Esophagus (tissue), 2 donors: ENCODE data around the gene C1R. TPM values are rescaled to one million over a fixed set of nuclear protein-coding genes. Genes with fewer than 3 reads are reported as not detected.
A peak's percentile ranks its signal among the peaks of the same experiment; 100 is the strongest.

Experiments
- H3K27ac ChIP-seq, 2 donors: one replicate each; pipeline ENCODE4 v1.5.1; 2013; ENCODE audit warnings: low read depth in 2 of 2, mild to moderate bottlenecking in 2 of 2, inconsistent platforms in 1 of 2, low read length in 1 of 2, moderate library complexity in 1 of 2
- H3K27me3 ChIP-seq, 2 donors: one replicate each; pipeline ENCODE4 v1.6.1; 2013; ENCODE audit warnings: low read length in 2 of 2, control low read depth in 1 of 2, mild to moderate bottlenecking in 1 of 2; ENCODE audit not compliant: insufficient read depth in 2 of 2, control insufficient read depth in 1 of 2
- H3K36me3 ChIP-seq, 2 donors: one replicate each; pipeline ENCODE4 v1.6.1; 2013; ENCODE audit warnings: low read length in 1 of 2; ENCODE audit not compliant: control insufficient read depth in 2 of 2, insufficient read depth in 2 of 2
- H3K4me1 ChIP-seq, 2 donors: one replicate each; pipeline ENCODE4 v1.6.1; 2013; ENCODE audit warnings: low read length in 1 of 2; ENCODE audit not compliant: control insufficient read depth in 2 of 2, insufficient read depth in 2 of 2
- H3K4me3 ChIP-seq, 2 donors: one replicate each; pipeline ENCODE4 v1.5.1; 2013; ENCODE audit warnings: low read length in 2 of 2, mild to moderate bottlenecking in 2 of 2, low read depth in 1 of 2, moderate library complexity in 1 of 2
- H3K9me3 ChIP-seq, 2 donors: one replicate each; pipeline ENCODE4 v1.6.1; 2013; ENCODE audit warnings: mild to moderate bottlenecking in 2 of 2, low read depth in 1 of 2, low read length in 1 of 2, moderate library complexity in 1 of 2; ENCODE audit not compliant: control insufficient read depth in 2 of 2, insufficient read depth in 1 of 2
- WGBS, 2 donors: extraction: QIAGEN DNeasy Blood & Tissue Kit; methylation state at CpG; one replicate each; pipeline ENCODE4 v1.1.7; 2013; 5-methylcytosine and 5-hydroxymethylcytosine counted together
- polyA plus RNA-seq, 2 donors: library from polyadenylated mRNA; stranded (reverse); fragments of 200-250 nt; gene quantifications; one replicate each; pipeline ENCODE4 v1.2.3, GENCODE V29; 2013
- donor health status: healthy with polysubstance abuse.
- donor health status: Bipolar disorder and iron deficiency.

C1R gene
- polyA plus RNA-seq, 2 donors: 30.8 to 99.4 TPM

DNA sequence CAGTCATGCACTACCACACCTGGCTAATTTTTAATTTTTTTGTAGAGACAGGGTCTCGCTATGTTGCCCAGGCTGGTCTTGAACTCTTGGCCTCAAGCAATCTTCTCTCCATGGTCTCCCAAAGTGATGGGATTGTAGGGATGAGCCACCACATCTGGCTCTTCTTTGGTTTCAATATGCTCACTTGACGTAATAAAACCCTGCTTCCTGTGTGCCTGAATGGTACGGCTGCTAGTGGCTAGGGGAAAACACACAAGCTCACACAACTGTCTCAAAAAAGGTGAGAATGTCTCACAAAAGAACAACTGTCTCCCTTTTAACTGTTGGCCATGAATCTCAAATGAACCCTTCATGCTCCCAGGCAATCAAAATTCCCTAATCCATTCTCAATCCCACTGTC is 16.7 kb downstream of the C1R start:
- WGBS, 2 donors: 75 to 81% methylated on average over 3 of the region's 3 CpGs
- H3K4me1 ChIP-seq: peaks cover 0 to 2% of the 10 kb centered on the region in 2 donors
- no peaks in the 10 kb centered on the region for H3K36me3 ChIP-seq
- H3K4me3 ChIP-seq: no peak overlapping the region
- no peaks in the 10 kb centered on the region for H3K27me3 ChIP-seq
- H3K9me3 ChIP-seq: no peaks in the 10 kb centered on the region
- H3K27ac ChIP-seq: no peak overlapping the region

GRCh38 chr12:7073946-7074345 is 18.3 kb downstream of the C1R start:
- Histone ChIP-seq H3K4me3 (no peak overlapping the region), H3K9me3 (no peaks in the 10 kb centered on the region), H3K27ac (no peak overlapping the region), H3K4me1 (no peaks in the 10 kb centered on the region), H3K27me3 (no peaks in the 10 kb centered on the region), H3K36me3 (no peaks in the 10 kb centered on the region)
- WGBS, 2 donors: 41 to 46% methylated on average over 1 of the region's 1 CpG

GRCh38 chr12:7072554-7072953 is 19.7 kb downstream of the C1R start:
- H3K4me3 ChIP-seq: no peak overlapping the region
- WGBS, 2 donors: 87 to 91% methylated on average over 6 of the region's 6 CpGs
- no peak overlapping the region for H3K27ac ChIP-seq
- H3K27me3 ChIP-seq: no peaks in the 10 kb centered on the region
- H3K36me3 ChIP-seq: no peaks in the 10 kb centered on the region
- no peaks in the 10 kb centered on the region for H3K9me3 ChIP-seq
- H3K4me1 ChIP-seq: peaks cover 0 to 3% of the 10 kb centered on the region in 2 donors

- Histone ChIP-seq H3K9me3 (no peaks in the 10 kb centered on the region), H3K36me3 (no peaks in the 10 kb centered on the region), H3K27me3 (no peaks in the 10 kb centered on the region), H3K4me1 (peaks cover 0 to 7% of the 10 kb centered on the region in 2 donors), H3K4me3 (no peak overlapping the region), H3K27ac (no peak overlapping the region)
- WGBS, 2 donors: 87 to 94% methylated on average over 6 of the region's 6 CpGs
These were observed 20.2 kb downstream of the C1R start for GRCh38 chr12:7072035-7072434.

- no peaks in the 10 kb centered on the region for H3K27me3 ChIP-seq
- WGBS, 2 donors: 83 to 89% methylated on average over 6 of the region's 6 CpGs
- H3K27ac ChIP-seq: peak overlapping the region in 1 of 2 donors; percentile 2
- H3K4me1 ChIP-seq: peaks cover 0 to 11% of the 10 kb centered on the region in 2 donors
- no peak overlapping the region for H3K4me3 ChIP-seq
- H3K36me3 ChIP-seq: no peaks in the 10 kb centered on the region
- H3K9me3 ChIP-seq: no peaks in the 10 kb centered on the region
These were observed 22.9 kb downstream of the C1R start for GRCh38 chr12:7069386-7069785.

GRCh38 chr12:7068994-7069346 is 23.3 kb downstream of the C1R start:
- H3K4me1 ChIP-seq: peaks cover 0 to 11% of the 10 kb centered on the region in 2 donors
- no peak overlapping the region for H3K27ac ChIP-seq
- no peaks in the 10 kb centered on the region for H3K27me3 ChIP-seq
- no peaks in the 10 kb centered on the region for H3K36me3 ChIP-seq
- WGBS, 2 donors: 38 to 48% methylated on average over 2 of the region's 2 CpGs
- no peak overlapping the region for H3K4me3 ChIP-seq
- no peaks in the 10 kb centered on the region for H3K9me3 ChIP-seq

GRCh38 chr12:7068240-7068993 is 23.8 kb downstream of the C1R start:
- Histone ChIP-seq H3K9me3 (no peaks in the 10 kb centered on the region), H3K4me3 (no peak overlapping the region), H3K4me1 (peaks cover 0 to 11% of the 10 kb centered on the region in 2 donors), H3K27ac (peak overlapping the region; percentile 14 to 42), H3K27me3 (no peaks in the 10 kb centered on the region), H3K36me3 (no peaks in the 10 kb centered on the region)
- WGBS, 2 donors: 53 to 54% methylated on average over 11 of the region's 11 CpGs

DNA sequence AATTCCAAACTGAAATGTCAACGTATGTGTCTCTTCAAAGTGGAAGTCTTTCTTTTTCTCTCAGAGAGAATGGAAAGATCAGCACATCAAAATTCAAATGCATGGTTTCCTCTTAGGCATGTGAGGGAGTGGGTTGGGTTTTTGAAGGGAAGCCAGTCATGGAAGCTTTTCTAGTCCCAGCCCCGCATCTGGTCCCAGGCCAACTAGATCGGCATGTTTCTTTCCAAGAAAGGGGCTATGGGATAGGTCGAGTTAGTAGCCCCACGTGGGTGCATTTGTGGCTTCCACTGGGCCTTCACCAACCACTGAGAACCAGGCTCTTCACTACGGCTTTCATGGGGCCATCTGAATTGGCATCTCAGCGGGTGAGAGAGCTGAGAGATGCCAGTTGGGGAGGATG is 25.1 kb downstream of the C1R start:
- Histone ChIP-seq H3K27ac (peak overlapping the region; percentile 40 to 76), H3K9me3 (no peaks in the 10 kb centered on the region), H3K4me1 (peaks cover 0 to 11% of the 10 kb centered on the region in 2 donors), H3K27me3 (no peaks in the 10 kb centered on the region), H3K4me3 (peak overlapping the region in 1 of 2 donors; percentile 3), H3K36me3 (no peaks in the 10 kb centered on the region)
- WGBS, 2 donors: 51 to 60% methylated on average over 7 of the region's 7 CpGs

DNA sequence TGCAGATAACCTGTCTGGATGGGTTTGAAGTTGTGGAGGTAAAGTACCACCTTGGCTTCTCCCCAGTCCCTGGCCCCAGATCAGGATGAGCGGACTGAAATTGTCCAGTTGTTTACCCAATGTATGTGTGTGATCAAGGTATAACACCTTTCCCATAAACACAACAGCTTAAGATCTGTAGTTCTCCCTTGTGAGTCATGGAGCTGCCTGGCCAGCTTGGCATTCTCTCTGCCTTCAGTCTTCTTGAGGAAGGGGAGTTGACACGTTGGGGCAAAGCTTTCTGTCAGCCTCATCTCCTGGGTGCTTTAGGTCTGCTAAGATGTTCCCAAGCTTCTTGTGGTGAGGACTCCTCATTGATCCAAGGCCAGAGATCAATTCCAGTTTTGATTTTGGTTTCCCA is 25.6 kb downstream of the C1R start:
- no peaks in the 10 kb centered on the region for H3K36me3 ChIP-seq
- peak overlapping the region; percentile 40 to 70 for H3K27ac ChIP-seq
- no peaks in the 10 kb centered on the region for H3K9me3 ChIP-seq
- 49 to 63% methylated on average over 2 of the region's 2 CpGs for WGBS, 2 donors
- no peaks in the 10 kb centered on the region for H3K27me3 ChIP-seq
- no peak overlapping the region for H3K4me3 ChIP-seq
- H3K4me1 ChIP-seq: peaks cover 0 to 11% of the 10 kb centered on the region in 2 donors

- Histone ChIP-seq H3K27me3 (no peaks in the 10 kb centered on the region), H3K36me3 (no peaks in the 10 kb centered on the region), H3K4me3 (no peak overlapping the region), H3K4me1 (peaks cover 0 to 15% of the 10 kb centered on the region in 2 donors), H3K9me3 (no peaks in the 10 kb centered on the region), H3K27ac (no peak overlapping the region)
- 78 to 81% methylated on average over 7 of the region's 7 CpGs for WGBS, 2 donors
These were observed 27.1 kb downstream of the C1R start for GRCh38 chr12:7065073-7065623.
